WI38 (cell line): Measurements from ENCODE around the gene COLEC11.
"Not testable (repeated sequence)": the region's sequence is repeated elsewhere in the genome, so short reads cannot be mapped to it uniquely, and the experiment has no call there.

Source experiments
- H3K4me3 ChIP-seq: 2 replicates; pipeline ENCODE4 v1.5.1; 2011; ENCODE audit warnings: low read depth, mild to moderate bottlenecking, control low read depth, low read length
- CTCF ChIP-seq: IDR thresholded peaks from 2 replicates; pipeline ENCODE4 v1.5.1; 2012; ENCODE audit warnings: low read depth, mild to moderate bottlenecking, control low read depth, low read length

Gene COLEC11

GRCh38 chr2:3563521-3563976 lies 31.4 kb upstream of the COLEC11 start:
- H3K4me3 ChIP-seq = no peak overlapping the region
- TF ChIP-seq CTCF = no peak

DNA sequence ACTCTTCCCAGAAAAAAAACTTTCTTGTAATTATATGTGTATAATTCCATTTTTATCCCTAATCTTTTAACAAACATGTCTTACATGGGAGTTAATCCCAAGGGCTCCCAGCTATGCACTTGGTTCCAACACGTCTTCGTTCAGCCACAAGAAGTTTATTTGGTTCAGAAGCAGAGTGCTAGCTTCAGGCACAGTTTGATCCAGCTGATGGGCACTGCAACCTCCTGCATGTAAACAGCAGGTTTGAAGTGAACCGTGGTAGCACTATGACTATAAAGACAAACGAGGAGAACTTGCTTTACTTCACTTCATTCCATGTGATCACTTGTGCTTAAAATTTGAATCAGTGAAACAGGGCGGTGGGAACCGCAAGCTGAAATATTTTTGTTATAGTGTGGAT lies 29.8 kb upstream of the COLEC11 start:
- H3K4me3 ChIP-seq = no peak overlapping the region
- TF ChIP-seq CTCF = no peak

DNA sequence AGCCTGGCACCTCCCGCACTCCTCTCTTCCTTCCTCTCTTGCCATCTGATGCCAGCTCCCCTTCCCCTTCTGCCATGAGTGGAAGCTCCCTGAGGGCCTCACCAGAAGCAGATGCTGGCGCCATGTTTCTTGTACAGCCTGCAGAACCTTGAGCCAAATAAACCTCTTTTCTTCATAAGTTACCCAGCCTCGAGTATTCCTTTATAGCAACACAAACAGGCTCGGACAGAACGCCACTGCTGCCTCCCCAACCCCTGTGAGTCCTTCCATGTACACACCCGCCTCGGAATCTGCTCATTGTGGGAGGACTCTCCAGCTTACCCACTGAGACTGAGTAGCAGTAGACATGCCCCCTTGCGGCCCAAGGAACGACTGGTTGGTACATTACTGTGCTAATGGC lies 28.1 kb upstream of the COLEC11 start:
- no peak overlapping the region for H3K4me3 ChIP-seq
- no peak for TF ChIP-seq CTCF

DNA sequence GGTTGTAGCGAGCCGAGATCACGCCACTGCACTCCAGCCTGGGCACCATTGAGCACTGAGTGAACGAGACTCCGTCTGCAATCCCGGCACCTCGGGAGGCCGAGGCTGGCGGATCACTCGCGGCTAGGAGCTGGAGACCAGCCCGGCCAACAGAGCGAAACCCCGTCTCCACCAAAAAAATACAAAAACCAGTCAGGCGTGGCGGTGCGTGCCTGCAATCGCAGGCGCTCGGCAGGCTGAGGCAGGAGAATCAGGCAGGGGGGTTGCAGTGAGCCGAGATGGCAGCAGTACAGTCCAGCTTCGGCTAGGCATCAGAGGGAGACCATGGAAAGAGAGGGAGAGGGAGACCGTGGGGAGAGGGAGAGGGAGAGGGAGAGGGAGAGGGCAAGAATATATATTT lies 25.3 kb upstream of the COLEC11 start:
- H3K4me3 ChIP-seq = not testable (repeated sequence)

GRCh38 chr2:3571284-3571683 lies 23.6 kb upstream of the COLEC11 start:
- peak overlapping the region; percentile 16; the same call in 1 of the 2 replicates for H3K4me3 ChIP-seq

DNA sequence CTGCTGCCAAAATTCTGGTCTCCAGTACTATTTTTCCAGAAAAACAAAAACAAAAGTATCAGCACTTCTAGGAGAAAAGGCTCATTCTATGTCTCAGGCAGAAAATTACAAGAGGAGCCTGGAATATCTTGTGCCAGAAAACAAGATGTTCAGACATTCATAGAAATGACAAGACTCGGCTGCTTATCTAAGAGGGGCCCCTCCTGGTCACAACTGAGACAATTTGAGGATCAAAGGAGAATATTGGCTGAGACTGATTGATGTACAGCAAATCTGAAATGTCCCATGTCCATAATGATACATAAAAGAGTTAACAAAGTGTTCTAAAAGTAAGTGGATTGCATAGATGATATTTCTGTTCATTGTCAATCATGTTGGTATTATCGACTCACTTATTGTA lies 22.3 kb upstream of the COLEC11 start:
- no peak overlapping the region for H3K4me3 ChIP-seq
- no peak for TF ChIP-seq CTCF

More at GRCh38 chr2:3571284-3571683, 23.6 kb upstream of the COLEC11 start:
- no peak for TF ChIP-seq CTCF

- H3K4me3 ChIP-seq = no peak overlapping the region
- no peak for TF ChIP-seq CTCF
These were observed 20.8 kb upstream of the COLEC11 start for GRCh38 chr2:3574155-3574554.

DNA sequence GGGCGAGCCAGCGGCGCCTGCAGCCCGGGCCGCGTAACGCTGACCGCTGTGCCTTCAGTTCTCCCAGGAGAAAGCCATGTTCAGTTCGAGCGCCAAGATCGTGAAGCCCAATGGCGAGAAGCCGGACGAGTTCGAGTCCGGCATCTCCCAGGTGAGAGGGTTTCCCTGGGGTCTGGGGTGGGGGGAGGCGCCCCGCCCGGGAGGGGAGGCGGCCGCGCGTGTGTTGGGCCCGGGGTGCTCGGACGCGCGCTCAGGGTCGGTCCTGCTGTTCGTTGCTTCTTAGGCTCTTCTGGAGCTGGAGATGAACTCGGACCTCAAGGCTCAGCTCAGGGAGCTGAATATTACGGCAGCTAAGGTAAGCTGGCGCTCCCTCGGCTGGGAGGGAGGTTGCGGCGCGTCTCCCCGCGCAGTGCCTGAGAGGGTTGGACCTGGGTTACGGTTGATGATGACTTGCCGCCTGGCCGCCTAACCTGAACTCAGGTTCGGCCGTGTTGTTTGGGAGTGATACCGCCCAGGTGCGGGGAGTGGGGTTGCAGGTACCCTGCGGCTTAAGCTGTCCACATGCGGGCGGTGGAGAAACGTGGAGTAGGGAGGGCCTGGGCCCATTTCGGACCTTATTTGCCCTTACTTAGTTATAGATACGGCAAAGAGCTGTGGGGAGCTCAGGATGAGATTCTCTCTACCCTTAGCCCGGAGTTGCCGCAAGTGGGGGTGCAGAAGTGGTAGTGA lies 19.2 kb upstream of the COLEC11 start:
- H3K4me3 ChIP-seq = peak overlapping the region; percentile 81
- no peak for TF ChIP-seq CTCF

GRCh38 chr2:3576263-3576630 lies 18.7 kb upstream of the COLEC11 start:
- peak overlapping the region; percentile 81 for H3K4me3 ChIP-seq
